Measurements from ENCODE around the gene NOX3.

- TF ChIP-seq CTCF (IDR thresholded peaks at IDR 0.05; ENCODE audit: poor library complexity) (no peak), EZH2 (IDR thresholded peaks at IDR 0.05; ENCODE audit: borderline replicate concordance) (no peak), EZH2phosphoT487 (IDR thresholded peaks at IDR 0.05; ENCODE audit: low read depth, severe bottlenecking, unreplicated experiment) (no peak)
These were observed 31.5 kb downstream of the NOX3 start for GRCh38 chr6:155424181-155424580.
